HG03135 (cell line): ENCODE data around the gene C2orf42.
"Not testable (repeated sequence)": the region's sequence is repeated elsewhere in the genome, so short reads cannot be mapped to it uniquely, and the experiment has no call there.

Experiments used
- ATAC-seq: cut with Tn5 transposase; IDR thresholded peaks from one replicate; pipeline ENCODE4 v1.9.1; 2021; ENCODE audit warnings: mild to moderate bottlenecking, moderate library complexity; ENCODE audit not compliant: unreplicated experiment

The C2orf42 gene

GRCh38 chr2:70104231-70105111 lies 86.3 kb downstream of the C2orf42 start:
- no peak for ATAC-seq

GRCh38 chr2:70103531-70104061 lies 87.2 kb downstream of the C2orf42 start:
- ATAC-seq = no peak

GRCh38 chr2:70102323-70102905 lies 88.4 kb downstream of the C2orf42 start:
- not testable (repeated sequence) for ATAC-seq

- ATAC-seq = not testable (repeated sequence)
Measured at GRCh38 chr2:70101686-70102085, 89.1 kb downstream of the C2orf42 start.

GRCh38 chr2:70101174-70101573 lies 89.6 kb downstream of the C2orf42 start:
- ATAC-seq = no peak
